A549 (cell line): ENCODE results near the gene TJP2. TPM values are rescaled to one million over a fixed set of nuclear protein-coding genes. Genes with fewer than 3 reads are reported as not detected.

Experiments
- ATAC-seq, 2 experiments: fragments of 200-7000 bp in 1 of 2; fragments of >200 bp in 1 of 2; cut with Nextera tagmentation in 1 of 2; cut with Tn5 transposase in 1 of 2; 3 replicates each; pipeline versions ENCODE4 v1.8.0 to v1.9.1; 2018 to 2020; ENCODE audit warnings: mild to moderate bottlenecking in 1 of 2, moderate library complexity in 1 of 2
- CTCF ChIA-PET: fragments of 300-600 bp; sonication (Branson Sonifier 250); formaldehyde crosslinking; extraction: SDS; loops from one replicate; lab custom pipeline; 2021; ENCODE audit warnings: antibody characterized with exemption, inconsistent platforms; lab: Yijun Ruan, JAX
- POLR2A ChIA-PET: fragments of 350-600 bp; formaldehyde crosslinking; extraction: SDS; loops from one replicate; lab custom pipeline; 2021; ENCODE audit warnings: antibody characterized with exemption, inconsistent platforms; lab: Yijun Ruan, JAX
- DNase-seq, 2 experiments: peaks; one replicate each; pipeline versions ENCODE4 v3.0.0 to v3.0.0-alpha.2; 2011 to 2016; ENCODE audit warnings: low read depth in 1 of 2, low spot score in 1 of 2
- FAIRE-seq: peaks from 2 replicates; lab custom pipeline; 2011; peaks lifted over from hg19 to GRCh38; lab: Jason Lieb, UNC
- H3K27ac ChIP-seq, 2 experiments: fragments of >200 bp; sonication (Bioruptor Twin); formaldehyde crosslinking; 3 replicates each; pipeline ENCODE4 v1.5.1; 2016 to 2017
- H3K4me1 ChIP-seq: fragments of >200 bp; sonication (Bioruptor Twin); formaldehyde crosslinking; 3 replicates; pipeline ENCODE4 v1.6.1; 2016
- H3K4me2 ChIP-seq: fragments of >200 bp; sonication (Bioruptor Twin); formaldehyde crosslinking; 3 replicates; pipeline ENCODE4 v1.6.1; 2016
- H3K4me3 ChIP-seq: fragments of >200 bp; sonication (Bioruptor Twin); formaldehyde crosslinking; 3 replicates; pipeline ENCODE4 v1.5.1; 2016
- H3K9me3 ChIP-seq: fragments of >200 bp; sonication (Bioruptor Twin); formaldehyde crosslinking; 3 replicates; pipeline ENCODE4 v1.6.1; 2016
- BHLHE40 ChIP-seq: IDR thresholded peaks from 2 replicates; pipeline ENCODE4 v1.6.1; 2012; ENCODE audit warnings: low read depth, low read length, inconsistent platforms
- CBX2 ChIP-seq: fragments of 200-600 bp; sonication (generic); IDR thresholded peaks from 2 replicates; pipeline ENCODE4 v1.6.1; 2016; ENCODE audit warnings: low read depth, mild to moderate bottlenecking, borderline replicate concordance
- CBX8 ChIP-seq: fragments of 200-600 bp; sonication (generic); IDR thresholded peaks from 2 replicates; pipeline ENCODE4 v1.6.1; 2016
- CEBPB ChIP-seq, 2 experiments: fragments of >200 bp in 1 of 2; sonication (Bioruptor Twin) in 1 of 2; formaldehyde crosslinking in 1 of 2; IDR thresholded peaks; 2 replicates each; pipeline ENCODE4 v1.6.1; 2012 to 2016
- CHD4 ChIP-seq: fragments of 200-600 bp; sonication (generic); IDR thresholded peaks from 2 replicates; pipeline ENCODE4 v1.6.1; 2016; ENCODE audit warnings: antibody characterized with exemption, mild to moderate bottlenecking, borderline replicate concordance
- EHF ChIP-seq: fragments of 250-450 bp; sonication (Bioruptor Pico); IDR thresholded peaks from 2 replicates; pipeline ENCODE4 v1.5.0; 2020; ENCODE audit warnings: mild to moderate bottlenecking
- FOSB ChIP-seq: fragments of 250-450 bp; sonication (Bioruptor Pico); IDR thresholded peaks from 2 replicates; pipeline ENCODE4 v1.5.0; 2020; ENCODE audit warnings: mild to moderate bottlenecking, moderate library complexity
- GATA3 ChIP-seq: IDR thresholded peaks from 2 replicates; pipeline ENCODE4 v1.6.1; 2012; ENCODE audit warnings: borderline replicate concordance
- HDAC2 ChIP-seq: fragments of 200-600 bp; sonication (generic); IDR thresholded peaks from 2 replicates; pipeline ENCODE4 v1.6.1; 2016
- HOXB5 ChIP-seq: fragments of 250-450 bp; sonication (Bioruptor Pico); IDR thresholded peaks from 2 replicates; pipeline ENCODE4 v1.5.0; 2020; ENCODE audit warnings: mild to moderate bottlenecking, moderate library complexity
- JUN ChIP-seq, 2 experiments: fragments of >200 bp; sonication (Bioruptor Twin); formaldehyde crosslinking; IDR thresholded peaks; 2 replicates in 1 of 2; 3 replicates in 1 of 2; pipeline ENCODE4 v1.6.1; 2016 to 2017
- MAFK ChIP-seq: fragments of 450-650 bp; IDR thresholded peaks from 2 replicates; pipeline ENCODE4 v1.6.1; 2014; ENCODE audit not compliant: partially characterized antibody
- NPAS2 ChIP-seq: fragments of 250-450 bp; sonication (Bioruptor Pico); IDR thresholded peaks from 2 replicates; pipeline ENCODE4 v1.8.0; 2022; ENCODE audit warnings: mild to moderate bottlenecking, moderate library complexity, borderline replicate concordance
- POLR2A ChIP-seq: IDR thresholded peaks from 2 replicates; pipeline ENCODE4 v1.6.1; 2012; ENCODE audit warnings: mild to moderate bottlenecking, low read length
- RARB ChIP-seq: fragments of 250-450 bp; sonication (Bioruptor Pico); IDR thresholded peaks from 2 replicates; pipeline ENCODE4 v1.8.0; 2021; ENCODE audit warnings: mild to moderate bottlenecking, moderate library complexity
- SMC3 ChIP-seq: fragments of >200 bp; sonication (Bioruptor Twin); formaldehyde crosslinking; IDR thresholded peaks from 3 replicates; pipeline ENCODE4 v1.6.1; 2018; ENCODE audit warnings: inconsistent platforms
- SREBF2 ChIP-seq: fragments of 450-650 bp; IDR thresholded peaks from 2 replicates; pipeline ENCODE4 v1.6.1; 2014; ENCODE audit warnings: mild to moderate bottlenecking, moderate library complexity
- ZNF302 ChIP-seq: fragments of 250-450 bp; sonication (Bioruptor Pico); IDR thresholded peaks from 2 replicates; pipeline ENCODE4 v1.9.0; 2021; ENCODE audit warnings: inconsistent platforms, mild to moderate bottlenecking, moderate library complexity
- ZSCAN20 ChIP-seq: fragments of 250-450 bp; sonication (Bioruptor Pico); IDR thresholded peaks from 2 replicates; pipeline ENCODE4 v1.8.0; 2022; ENCODE audit warnings: mild to moderate bottlenecking, moderate library complexity
- WGBS: methylation state at CpG from one replicate; pipeline ENCODE4 v1.1.6; 2017; ENCODE audit errors: missing lambda C conversion rate; 5-methylcytosine and 5-hydroxymethylcytosine counted together
- polyA plus RNA-seq, 4 experiments: library from polyadenylated mRNA; depleted of rRNA in 3 of 4; stranded (reverse); fragments of >200 nt; fragmentation: RNase III in 1 of 4; extraction: RNeasy Plus Mini Kit Qiagen cat#74134 plus additional on column Dnase treatment in 1 of 4; gene quantifications; 2 replicates in 3 of 4; 3 replicates in 1 of 4; pipeline ENCODE4 v1.2.3, GENCODE V29; 2011 to 2017
- TF ChIP-seq, protein P1 (sequence below): fragments of 250-450 bp; sonication (Bioruptor Pico); IDR thresholded peaks from 2 replicates; pipeline ENCODE4 v1.5.0; 2020; ENCODE audit warnings: low read depth, mild to moderate bottlenecking, moderate library complexity
- TF ChIP-seq, protein P2 (sequence below): fragments of >200 bp; sonication (Bioruptor Twin); formaldehyde crosslinking; IDR thresholded peaks from 3 replicates; pipeline ENCODE4 v1.5.1; 2016
- TF ChIP-seq, protein P3 (sequence below): fragments of 150-350 bp; IDR thresholded peaks from 2 replicates; pipeline ENCODE4 v1.6.1; 2014; ENCODE audit warnings: low read depth, mild to moderate bottlenecking, low read length
- TF ChIP-seq, protein P4 (sequence below): IDR thresholded peaks from 2 replicates; pipeline ENCODE4 v1.6.1; 2012
- TF ChIP-seq, protein P5 (sequence below): IDR thresholded peaks from 2 replicates; pipeline ENCODE4 v1.6.1; 2012
- TF ChIP-seq, protein P6 (sequence below): fragments of 250-450 bp; sonication (Bioruptor Pico); IDR thresholded peaks from 2 replicates; pipeline ENCODE4 v1.5.0; 2021; ENCODE audit warnings: mild to moderate bottlenecking, moderate library complexity, borderline replicate concordance

The TJP2 gene
- polyA plus RNA-seq, 2 of the 4 experiments (the other 2 are of a cell fraction): 1.7 to 3.6 TPM

DNA sequence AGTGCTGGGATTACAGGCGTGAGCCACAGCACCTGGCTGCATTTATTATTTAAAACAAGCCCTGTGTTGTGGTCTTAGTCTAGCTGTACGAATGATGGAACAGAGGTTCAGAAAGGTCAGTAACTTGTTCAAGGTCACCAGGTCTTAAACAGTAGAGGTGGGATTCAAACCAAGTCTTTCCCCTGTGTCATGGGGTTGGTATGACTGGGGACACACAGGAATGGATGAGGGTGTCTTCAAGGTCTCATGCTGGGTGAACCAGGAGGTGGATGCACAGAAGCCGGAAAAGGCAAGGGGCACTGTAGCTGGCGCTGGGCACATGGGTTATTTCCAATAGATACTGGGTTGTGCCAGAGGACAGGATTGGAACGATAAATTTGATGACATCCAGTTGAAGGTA is 32.2 kb upstream of the TJP2 start:
- Histone ChIP-seq H3K27ac (no peak overlapping the region), H3K4me1 (no peaks in the 10 kb centered on the region), H3K9me3 (no peaks in the 10 kb centered on the region), H3K4me3 (no peak overlapping the region), H3K4me2 (no peak overlapping the region)
- ChIA-PET POLR2A (no interaction called here), CTCF (no interaction called here)
- no peak for DNase-seq
- FAIRE-seq: no peak
- WGBS: 87% methylated on average over 5 of the region's 5 CpGs
- ATAC-seq: no peak
- TF ChIP-seq EHF (CRISPR knock-in tag) (no peak), RARB (no peak), ZNF302 (CRISPR knock-in tag) (no peak), NPAS2 (no peak), CHD4 (no peak), SREBF2 (no peak), HOXB5 (CRISPR knock-in tag) (no peak), POLR2A (no peak), FOSB (CRISPR knock-in tag) (no peak), MAFK (no peak), BHLHE40 (no peak), CBX8 (no peak), GATA3 (no peak), JUN (IDR thresholded peaks at IDR 0.05) (no peak)
- TF ChIP-seq, protein P1, sequence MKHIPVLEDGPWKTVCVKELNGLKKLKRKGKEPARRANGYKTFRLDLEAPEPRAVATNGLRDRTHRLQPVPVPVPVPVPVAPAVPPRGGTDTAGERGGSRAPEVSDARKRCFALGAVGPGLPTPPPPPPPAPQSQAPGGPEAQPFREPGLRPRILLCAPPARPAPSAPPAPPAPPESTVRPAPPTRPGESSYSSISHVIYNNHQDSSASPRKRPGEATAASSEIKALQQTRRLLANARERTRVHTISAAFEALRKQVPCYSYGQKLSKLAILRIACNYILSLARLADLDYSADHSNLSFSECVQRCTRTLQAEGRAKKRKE (CRISPR knock-in tag): no peak
- TF ChIP-seq, protein P2, sequence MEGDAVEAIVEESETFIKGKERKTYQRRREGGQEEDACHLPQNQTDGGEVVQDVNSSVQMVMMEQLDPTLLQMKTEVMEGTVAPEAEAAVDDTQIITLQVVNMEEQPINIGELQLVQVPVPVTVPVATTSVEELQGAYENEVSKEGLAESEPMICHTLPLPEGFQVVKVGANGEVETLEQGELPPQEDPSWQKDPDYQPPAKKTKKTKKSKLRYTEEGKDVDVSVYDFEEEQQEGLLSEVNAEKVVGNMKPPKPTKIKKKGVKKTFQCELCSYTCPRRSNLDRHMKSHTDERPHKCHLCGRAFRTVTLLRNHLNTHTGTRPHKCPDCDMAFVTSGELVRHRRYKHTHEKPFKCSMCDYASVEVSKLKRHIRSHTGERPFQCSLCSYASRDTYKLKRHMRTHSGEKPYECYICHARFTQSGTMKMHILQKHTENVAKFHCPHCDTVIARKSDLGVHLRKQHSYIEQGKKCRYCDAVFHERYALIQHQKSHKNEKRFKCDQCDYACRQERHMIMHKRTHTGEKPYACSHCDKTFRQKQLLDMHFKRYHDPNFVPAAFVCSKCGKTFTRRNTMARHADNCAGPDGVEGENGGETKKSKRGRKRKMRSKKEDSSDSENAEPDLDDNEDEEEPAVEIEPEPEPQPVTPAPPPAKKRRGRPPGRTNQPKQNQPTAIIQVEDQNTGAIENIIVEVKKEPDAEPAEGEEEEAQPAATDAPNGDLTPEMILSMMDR: no peak
- TF ChIP-seq, protein P3, sequence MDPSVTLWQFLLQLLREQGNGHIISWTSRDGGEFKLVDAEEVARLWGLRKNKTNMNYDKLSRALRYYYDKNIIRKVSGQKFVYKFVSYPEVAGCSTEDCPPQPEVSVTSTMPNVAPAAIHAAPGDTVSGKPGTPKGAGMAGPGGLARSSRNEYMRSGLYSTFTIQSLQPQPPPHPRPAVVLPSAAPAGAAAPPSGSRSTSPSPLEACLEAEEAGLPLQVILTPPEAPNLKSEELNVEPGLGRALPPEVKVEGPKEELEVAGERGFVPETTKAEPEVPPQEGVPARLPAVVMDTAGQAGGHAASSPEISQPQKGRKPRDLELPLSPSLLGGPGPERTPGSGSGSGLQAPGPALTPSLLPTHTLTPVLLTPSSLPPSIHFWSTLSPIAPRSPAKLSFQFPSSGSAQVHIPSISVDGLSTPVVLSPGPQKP: no peak
- TF ChIP-seq, protein P4, sequence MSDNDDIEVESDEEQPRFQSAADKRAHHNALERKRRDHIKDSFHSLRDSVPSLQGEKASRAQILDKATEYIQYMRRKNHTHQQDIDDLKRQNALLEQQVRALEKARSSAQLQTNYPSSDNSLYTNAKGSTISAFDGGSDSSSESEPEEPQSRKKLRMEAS: no peak
- TF ChIP-seq, protein P5, sequence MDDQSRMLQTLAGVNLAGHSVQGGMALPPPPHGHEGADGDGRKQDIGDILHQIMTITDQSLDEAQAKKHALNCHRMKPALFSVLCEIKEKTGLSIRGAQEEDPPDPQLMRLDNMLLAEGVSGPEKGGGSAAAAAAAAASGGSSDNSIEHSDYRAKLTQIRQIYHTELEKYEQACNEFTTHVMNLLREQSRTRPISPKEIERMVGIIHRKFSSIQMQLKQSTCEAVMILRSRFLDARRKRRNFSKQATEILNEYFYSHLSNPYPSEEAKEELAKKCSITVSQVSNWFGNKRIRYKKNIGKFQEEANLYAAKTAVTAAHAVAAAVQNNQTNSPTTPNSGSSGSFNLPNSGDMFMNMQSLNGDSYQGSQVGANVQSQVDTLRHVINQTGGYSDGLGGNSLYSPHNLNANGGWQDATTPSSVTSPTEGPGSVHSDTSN: no peak

DNA sequence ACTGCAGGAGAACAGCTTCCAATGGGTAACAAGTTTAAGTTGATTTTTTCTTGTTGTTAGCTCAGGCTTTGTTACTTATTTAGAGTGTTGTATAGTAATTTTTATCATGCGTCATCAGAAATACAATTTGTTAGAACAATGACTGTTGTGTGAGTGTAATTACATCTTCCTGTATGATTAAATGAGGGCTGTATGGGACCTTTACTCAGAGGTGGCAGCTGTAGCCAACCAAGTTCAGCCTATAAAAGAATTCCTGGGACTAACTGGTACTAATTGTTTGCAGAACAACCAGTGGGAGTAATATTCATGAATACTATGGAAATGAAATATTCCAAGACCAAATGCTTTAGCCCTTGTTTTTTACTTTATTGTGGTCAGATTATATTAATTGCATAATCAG is 30.8 kb upstream of the TJP2 start:
- DNase-seq (no peak), ATAC-seq (no peak)
- CTCF ChIA-PET: interaction anchor here (0.9 to 1.2 kb wide), 3 partner anchors 11 to 36 kb away, joined by 3 to 4 read pairs (median 3); no protein-coding TSS in a partner anchor
- TF ChIP-seq, protein P5: no peak
- no peak for TF ChIP-seq HDAC2
- no peak for TF ChIP-seq ZSCAN20 (CRISPR knock-in tag)
- TF ChIP-seq, protein P6, sequence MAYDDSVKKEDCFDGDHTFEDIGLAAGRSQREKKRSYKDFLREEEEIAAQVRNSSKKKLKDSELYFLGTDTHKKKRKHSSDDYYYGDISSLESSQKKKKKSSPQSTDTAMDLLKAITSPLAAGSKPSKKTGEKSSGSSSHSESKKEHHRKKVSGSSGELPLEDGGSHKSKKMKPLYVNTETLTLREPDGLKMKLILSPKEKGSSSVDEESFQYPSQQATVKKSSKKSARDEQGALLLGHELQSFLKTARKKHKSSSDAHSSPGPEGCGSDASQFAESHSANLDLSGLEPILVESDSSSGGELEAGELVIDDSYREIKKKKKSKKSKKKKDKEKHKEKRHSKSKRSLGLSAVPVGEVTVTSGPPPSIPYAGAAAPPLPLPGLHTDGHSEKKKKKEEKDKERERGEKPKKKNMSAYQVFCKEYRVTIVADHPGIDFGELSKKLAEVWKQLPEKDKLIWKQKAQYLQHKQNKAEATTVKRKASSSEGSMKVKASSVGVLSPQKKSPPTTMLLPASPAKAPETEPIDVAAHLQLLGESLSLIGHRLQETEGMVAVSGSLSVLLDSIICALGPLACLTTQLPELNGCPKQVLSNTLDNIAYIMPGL (CRISPR knock-in tag): no peak
- TF ChIP-seq, protein P3: no peak
- TF ChIP-seq FOSB (CRISPR knock-in tag): no peak
- TF ChIP-seq CEBPB (IDR thresholded peaks at IDR 0.05): no peak
- TF ChIP-seq CBX2: no peak
- no peak for TF ChIP-seq SMC3
- TF ChIP-seq, all 56 proteins: peak for 0
- no peak overlapping the region for H3K4me2 ChIP-seq
- H3K9me3 ChIP-seq: no peaks in the 10 kb centered on the region
- no peak overlapping the region for H3K4me3 ChIP-seq
- FAIRE-seq: no peak
- POLR2A ChIA-PET: no interaction called here
- no peak overlapping the region for H3K27ac ChIP-seq
- 96% methylated on average over 1 of the region's 1 CpG for WGBS
- H3K4me1 ChIP-seq: no peaks in the 10 kb centered on the region
